ENCODE measurements around the gene SGTA.
"Not testable (repeated sequence)": the region's sequence is repeated elsewhere in the genome, so short reads cannot be mapped to it uniquely, and the experiment has no call there.

Gene SGTA

DNA sequence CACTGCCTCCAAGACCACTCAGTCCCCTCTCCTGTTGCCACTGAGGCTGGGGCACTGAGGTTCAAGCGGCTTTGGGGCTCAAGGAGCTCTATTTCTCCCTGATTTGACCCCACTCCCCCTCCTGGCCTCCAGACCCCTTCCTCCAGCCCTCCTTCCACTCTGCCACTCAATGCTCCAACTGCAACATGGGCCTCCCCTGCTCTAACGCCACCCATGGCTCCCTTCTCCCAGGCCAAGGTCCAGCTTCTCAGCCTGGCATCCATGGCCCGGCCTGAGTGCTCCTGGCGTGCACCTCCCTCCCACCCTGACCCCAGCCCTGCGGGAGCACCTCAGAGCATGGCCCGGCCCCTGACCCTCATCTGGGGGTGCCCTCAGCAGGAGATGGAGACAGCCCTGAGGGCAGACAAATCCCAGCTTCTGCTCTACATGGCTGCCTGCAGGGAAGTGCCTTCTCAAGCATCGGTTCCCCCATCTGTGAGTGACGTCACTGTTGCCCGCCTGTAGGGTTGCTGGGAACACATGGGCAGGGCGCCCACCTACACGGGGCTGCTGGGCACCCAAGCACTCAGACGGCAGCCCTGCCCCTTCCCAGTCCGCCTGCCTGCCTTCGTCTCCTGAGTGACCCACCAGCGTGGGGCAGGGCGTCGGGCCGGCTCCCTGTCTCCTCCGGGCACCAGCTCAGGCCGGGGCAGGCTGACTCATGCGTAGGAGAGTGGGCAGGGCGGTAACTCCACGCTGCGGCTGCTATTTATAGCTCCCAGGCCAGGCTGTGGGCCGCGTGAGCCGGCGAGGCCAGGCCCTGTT is 60.3 kb downstream of the SGTA start:
- DNase-seq: no peak

DNA sequence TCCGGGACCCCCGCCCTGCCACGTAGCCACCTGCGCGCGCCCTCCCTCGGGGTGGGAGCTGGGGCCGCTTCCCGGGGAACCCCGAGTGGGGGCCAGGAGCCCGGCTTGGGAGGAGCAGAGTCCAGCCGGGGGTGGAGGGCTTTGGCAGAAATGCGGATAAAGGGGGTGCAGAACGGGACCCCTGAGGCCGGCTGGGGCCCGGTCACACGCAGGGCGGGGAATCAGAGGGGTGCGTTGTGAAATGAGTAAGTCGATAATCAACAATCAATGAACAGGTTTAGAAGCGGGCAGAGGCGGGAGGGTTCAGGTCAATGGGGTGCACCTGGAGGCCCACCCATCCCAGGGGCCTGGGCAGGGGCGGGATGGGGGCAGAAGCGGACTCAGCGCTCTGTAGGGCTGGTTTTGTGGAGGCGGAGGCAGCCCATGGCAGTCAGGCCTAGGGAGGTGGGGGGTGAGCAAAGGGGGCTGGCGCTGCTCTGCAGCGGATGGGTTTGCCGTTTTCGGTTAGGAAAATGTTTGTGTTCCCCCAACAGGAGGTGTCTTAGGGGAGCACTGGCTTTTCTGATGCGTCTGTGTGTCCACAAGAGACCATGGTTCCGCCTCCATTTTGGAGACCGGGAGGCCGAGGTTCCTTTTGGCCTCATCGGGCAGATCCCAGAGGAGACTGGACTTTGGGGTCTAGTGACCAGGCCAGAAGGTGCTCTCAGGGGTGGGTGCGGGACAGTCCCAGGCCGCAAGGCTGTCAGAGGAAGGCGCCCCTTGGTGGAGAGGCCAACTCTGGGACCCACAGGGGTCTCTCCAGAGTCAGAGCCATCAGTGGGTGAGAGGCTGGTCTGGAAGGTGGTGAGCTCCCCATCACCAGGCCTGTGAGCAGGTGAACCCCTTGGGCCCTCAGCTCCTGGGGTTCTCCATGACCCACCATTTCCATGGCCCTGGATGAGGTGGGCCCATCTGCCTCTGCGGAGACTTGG is 61.2 kb downstream of the SGTA start:
- no peak for DNase-seq

DNA sequence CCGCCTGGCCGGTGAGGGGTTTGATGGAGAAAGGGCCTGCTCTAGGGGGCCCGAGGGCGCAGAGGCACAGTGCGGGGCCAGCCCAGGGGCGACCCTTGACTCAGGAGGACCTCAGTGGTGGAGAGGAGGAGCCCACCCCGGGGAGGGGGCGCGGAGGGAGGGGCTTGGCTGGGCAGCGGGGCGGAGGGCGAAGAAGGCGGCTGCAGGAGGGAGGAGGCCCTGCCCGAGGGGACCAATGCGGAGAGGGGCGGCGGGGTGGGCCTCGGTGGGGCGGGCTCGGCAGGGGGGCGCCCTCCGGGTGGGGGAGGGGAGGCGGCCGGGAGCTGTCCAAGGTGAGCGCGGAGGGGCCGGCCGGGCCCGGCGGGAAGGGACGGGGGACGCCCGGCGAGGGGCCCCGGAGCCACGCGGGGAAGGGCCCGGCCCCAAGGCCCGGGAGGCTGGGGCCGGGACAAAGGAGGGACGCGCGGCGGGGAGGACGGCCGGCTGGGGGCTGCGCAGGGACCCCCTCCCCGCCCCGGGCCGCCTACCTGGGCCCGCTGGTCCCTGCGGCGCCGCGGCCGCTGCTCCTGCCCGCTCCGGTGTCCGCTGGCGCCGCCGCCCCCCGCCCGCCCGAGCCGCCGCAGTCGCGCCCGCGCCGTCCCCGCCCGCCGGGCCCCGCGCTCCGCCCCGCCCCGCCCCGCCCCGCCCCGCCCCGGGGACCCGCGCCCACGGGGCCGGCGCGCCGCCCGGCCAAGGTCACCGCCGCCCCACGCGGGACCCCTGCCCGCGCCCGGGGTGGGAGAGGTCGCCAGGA is 62.1 kb downstream of the SGTA start, which contains the start of gene DIRAS1:
TSS of gene DIRAS1 (minus strand) at position 596 of the 793 bp plus-strand sequence. CDS start 3,566 bp downstream, outside the sequence.
- DNase-seq: no peak

GRCh38 chr19:2719920-2720776 is 62.9 kb downstream of the SGTA start:
- DNase-seq: no peak

DNA sequence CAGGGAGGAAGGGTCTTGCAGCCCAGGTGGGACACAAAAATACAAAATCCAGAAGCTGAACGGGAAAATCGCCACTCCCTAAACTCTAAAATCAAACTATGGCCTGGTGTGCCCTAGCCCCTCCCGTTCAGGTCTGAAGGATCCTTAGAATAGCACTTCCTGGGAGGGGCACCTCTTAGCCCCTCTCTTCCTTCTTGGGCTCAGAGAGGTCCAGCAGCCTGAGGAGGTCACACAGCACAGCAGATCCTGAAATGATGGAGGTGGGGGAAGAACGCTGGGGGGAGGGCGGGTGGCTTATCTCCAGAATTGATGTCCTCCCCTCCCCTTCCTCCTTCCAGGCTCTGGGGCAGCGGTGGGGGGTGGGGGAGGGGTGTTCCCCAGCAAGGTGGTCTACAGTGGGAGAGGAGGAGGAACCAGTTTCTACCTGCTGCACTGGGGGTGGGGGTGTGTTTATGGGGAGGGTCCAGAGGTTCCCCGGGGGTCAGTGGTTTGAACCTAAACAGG is 63.8 kb downstream of the SGTA start:
- DNase-seq: no peak

GRCh38 chr19:2717638-2718541 is 65.2 kb downstream of the SGTA start:
- no peak for DNase-seq

DNA sequence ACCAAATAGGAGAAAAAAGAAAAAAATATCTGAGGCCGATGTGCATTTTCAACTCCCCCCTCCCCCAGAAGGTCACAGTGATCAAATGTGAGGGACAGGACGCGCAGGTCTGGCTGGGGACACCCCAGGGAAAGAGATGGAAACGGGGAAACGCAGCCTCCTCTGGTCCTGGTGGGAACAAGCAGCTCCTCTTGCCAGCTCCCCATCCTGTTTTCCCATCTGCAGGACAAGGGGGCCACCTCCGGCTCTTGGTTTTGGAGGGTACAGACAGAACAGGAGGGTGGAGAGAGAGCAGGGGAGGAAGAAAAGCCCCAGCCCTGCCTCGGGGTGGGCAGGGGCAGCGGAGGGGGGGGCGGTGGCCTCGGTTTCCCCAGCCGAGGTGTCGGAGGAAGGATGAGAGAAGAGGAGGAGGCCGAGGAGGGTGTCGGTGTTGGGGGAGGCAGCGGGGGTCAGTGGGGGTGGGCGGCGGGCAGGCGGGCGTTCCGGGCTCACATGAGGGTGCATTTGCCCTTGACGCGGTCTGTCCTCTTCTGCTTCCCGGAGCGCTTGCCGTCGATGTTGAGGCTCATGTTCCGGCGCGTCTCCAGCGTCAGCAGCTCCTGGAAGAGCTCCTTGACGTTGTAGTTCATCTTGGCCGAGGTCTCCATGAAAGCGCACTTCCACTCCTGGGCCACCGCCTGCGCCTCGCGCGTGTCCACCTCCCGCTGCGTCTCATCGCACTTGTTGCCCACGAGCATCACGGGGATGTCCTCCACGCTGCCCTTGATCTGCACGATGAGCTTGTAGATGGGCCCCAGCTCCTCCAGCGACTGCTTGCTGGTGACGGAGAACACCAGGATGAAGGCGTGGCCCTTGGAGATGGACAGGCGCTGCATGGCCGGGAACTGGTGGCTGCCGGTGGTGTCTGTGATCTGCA is 66.1 kb downstream of the SGTA start:
- no peak for DNase-seq

- no peak for DNase-seq
Measured at GRCh38 chr19:2716275-2716650, 66.8 kb downstream of the SGTA start.

DNA sequence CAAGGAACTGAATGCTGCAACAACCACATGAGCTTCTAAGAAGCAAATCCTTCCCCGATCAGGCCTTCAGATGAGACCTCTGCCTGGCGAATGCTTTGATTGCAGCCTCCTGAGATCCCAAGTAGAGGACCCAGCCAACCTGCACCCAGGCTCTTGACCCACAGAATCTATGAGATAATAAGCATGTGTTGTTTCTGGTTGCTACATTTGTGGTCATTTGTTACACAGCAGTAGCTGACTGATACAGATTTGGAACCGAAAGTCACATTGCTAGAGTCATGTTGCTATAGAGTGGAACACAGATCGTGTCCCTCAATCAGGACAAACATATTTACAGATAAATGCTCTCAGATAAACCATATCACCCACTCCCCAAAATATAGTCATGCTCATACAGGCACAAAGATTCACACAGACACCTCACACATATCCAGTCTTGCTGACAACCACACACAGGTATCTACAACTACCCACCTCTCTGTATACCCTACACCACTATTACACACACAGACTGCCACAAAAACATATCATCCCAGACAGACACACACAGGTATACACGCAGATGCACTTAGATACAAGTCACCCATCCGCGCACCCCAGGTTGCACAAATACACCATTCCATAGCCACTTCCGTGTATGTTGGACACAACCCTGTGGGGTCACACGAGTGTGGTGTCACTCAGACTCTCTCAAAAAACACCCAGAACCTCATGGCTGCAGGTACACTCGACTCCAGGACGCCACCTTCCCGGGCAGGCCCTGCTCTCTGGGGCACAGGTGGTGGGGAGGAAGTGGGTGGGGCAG is 67.4 kb downstream of the SGTA start:
- no peak for DNase-seq

- DNase-seq: no peak
Measured at GRCh38 chr19:2714531-2715269, 68.4 kb downstream of the SGTA start.

GRCh38 chr19:2714102-2714501 is 69.0 kb downstream of the SGTA start:
- not testable (repeated sequence) for DNase-seq

DNA sequence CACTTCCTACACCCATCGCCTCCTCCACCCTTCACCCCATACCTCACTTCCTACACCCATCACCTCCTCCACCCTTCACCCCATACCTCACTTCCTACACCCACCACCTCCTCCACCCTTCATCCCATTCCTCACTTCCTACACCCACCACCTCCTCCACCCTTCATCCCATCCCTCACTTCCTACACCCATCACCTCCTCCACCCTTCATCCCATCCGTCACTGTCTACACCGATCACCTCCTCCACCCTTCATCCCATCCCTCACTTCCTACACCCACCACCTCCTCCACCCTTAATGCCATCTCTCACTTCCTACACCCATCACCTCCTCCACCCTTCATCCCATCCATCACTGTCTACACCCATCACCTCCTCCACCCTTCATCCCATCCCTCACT is 69.9 kb downstream of the SGTA start:
- DNase-seq: not testable (repeated sequence)

GRCh38 chr19:2711875-2712205 is 71.2 kb downstream of the SGTA start:
- DNase-seq: no peak

- no peak for DNase-seq
Measured at GRCh38 chr19:2711172-2711874, 71.8 kb downstream of the SGTA start.

- no peak for DNase-seq
Measured at GRCh38 chr19:2706251-2706650, 76.8 kb downstream of the SGTA start.

Data from right forelimb (tissue), 1 donor.